Left colon (tissue), 2 donors: Measurements from ENCODE around the gene ARID5B. TPM values are rescaled to one million over a fixed set of nuclear protein-coding genes. Genes with fewer than 3 reads are reported as not detected.
A peak's percentile ranks its signal among the peaks of the same experiment; 100 is the strongest.

ENCODE experiments used
- ATAC-seq: fragments of 200-7000 bp; cut with Tn5 transposase; one replicate; pipeline ENCODE4 v1.9.1; 2020; ENCODE audit warnings: mild to moderate bottlenecking, moderate library complexity
- DNase-seq, 2 donors: peaks; one replicate each; pipeline ENCODE4 v3.0.0-alpha.2; 2020
- intact Hi-C, 2 donors: fragments of 100-400 bp; cut with DNase I in 1 of 2; cut with micrococcal nuclease in 1 of 2; formaldehyde crosslinking; loops; one replicate each; pipeline versions ENCODE4 v1.11.2 to v1.14.0; 2022; cut with DNase I, micrococcal nuclease
- total RNA-seq, 2 donors: library from RNA; stranded (reverse); fragmentation: NEBNext Ultra II Directional; extraction: Animal tissue kit (Norgen Biotek cat#: 25700); gene quantifications; one replicate each; pipeline ENCODE4 v1.2.1, GENCODE V29; 2021
- donor health status: DM: no; HTN: no; CAD: no.
- donor health status: DM: yes; HTN: yes; CAD: no.

ARID5B gene
- total RNA-seq, 2 donors from 2014 or later: 20.0 to 20.5 TPM

GRCh38 chr10:62084451-62084850 lies 183.0 kb downstream of the ARID5B start:
- DNase-seq (no peak), ATAC-seq (no peak)
- intact Hi-C loops: no loop called here

GRCh38 chr10:62085404-62085803 lies 183.9 kb downstream of the ARID5B start:
- intact Hi-C loops: no loop called here
- ATAC-seq (no peak), DNase-seq (no peak)

GRCh38 chr10:62085821-62086220 lies 184.3 kb downstream of the ARID5B start:
- intact Hi-C loops: no loop called here
- no peak for ATAC-seq
- DNase-seq: no peak

GRCh38 chr10:62087329-62087728 lies 185.8 kb downstream of the ARID5B start:
- DNase-seq (no peak), ATAC-seq (no peak)
- intact Hi-C loops: no loop called here

GRCh38 chr10:62088786-62089185 lies 187.3 kb downstream of the ARID5B start:
- intact Hi-C loops: no loop called here
- DNase-seq: no peak
- peak; percentile 23 for ATAC-seq

- ATAC-seq (no peak), DNase-seq (no peak)
- intact Hi-C loops: loop anchor here in 1 of 2 donors (10.0 kb wide), 1 partner anchor 48 kb away; no protein-coding TSS in a partner anchor
These were observed 191.0 kb downstream of the ARID5B start for GRCh38 chr10:62092301-62093030.

- DNase-seq: no peak
- peak; percentile 30 for ATAC-seq
- intact Hi-C loops: loop anchor here in 1 of 2 donors (10.0 kb wide), 1 partner anchor 49 kb away; no protein-coding TSS in a partner anchor
These were observed 192.4 kb downstream of the ARID5B start for GRCh38 chr10:62093863-62094291.

GRCh38 chr10:62095181-62096122 lies 194.0 kb downstream of the ARID5B start:
- ATAC-seq: peak; percentile 66
- intact Hi-C loops: loop anchor here in 1 of 2 donors (10.0 kb wide), 1 partner anchor 51 kb away; no protein-coding TSS in a partner anchor
- no peak for DNase-seq

GRCh38 chr10:62096256-62096933 lies 194.9 kb downstream of the ARID5B start:
- no peak for DNase-seq
- intact Hi-C loops: loop anchor here in 1 of 2 donors (10.0 kb wide), 1 partner anchor 52 kb away; no protein-coding TSS in a partner anchor
- no peak for ATAC-seq

- intact Hi-C loops: loop anchor here in 1 of 2 donors (10.0 kb wide), 1 partner anchor 54 kb away; no protein-coding TSS in a partner anchor
- DNase-seq (no peak), ATAC-seq (no peak)
These were observed 197.0 kb downstream of the ARID5B start for GRCh38 chr10:62098278-62099121.

GRCh38 chr10:62099299-62099698 lies 197.8 kb downstream of the ARID5B start:
- DNase-seq (no peak), ATAC-seq (no peak)
- intact Hi-C loops: loop anchor here in 1 of 2 donors (10.0 kb wide), 1 partner anchor 54 kb away; no protein-coding TSS in a partner anchor

- intact Hi-C loops: no loop called here
- ATAC-seq: no peak
- no peak for DNase-seq
These were observed 202.4 kb downstream of the ARID5B start for GRCh38 chr10:62103857-62104256.

GRCh38 chr10:62106929-62107519 lies 205.5 kb downstream of the ARID5B start:
- intact Hi-C loops: no loop called here
- no peak for ATAC-seq
- DNase-seq: no peak

- intact Hi-C loops: no loop called here
- no peak for DNase-seq
- ATAC-seq: no peak
These were observed 207.5 kb downstream of the ARID5B start for GRCh38 chr10:62108759-62109586.

GRCh38 chr10:62109587-62110293 lies 208.2 kb downstream of the ARID5B start:
- no peak for DNase-seq
- ATAC-seq: no peak
- intact Hi-C loops: loop anchor here in 1 of 2 donors (10.0 kb wide), 1 partner anchor 55 kb away; no protein-coding TSS in a partner anchor

GRCh38 chr10:62112300-62112699 lies 210.8 kb downstream of the ARID5B start:
- DNase-seq (no peak), ATAC-seq (no peak)
- intact Hi-C loops: loop anchor here in 1 of 2 donors (10.0 kb wide), 1 partner anchor 53 kb away; no protein-coding TSS in a partner anchor
